ENCODE data around the gene POLR3A.

Gene POLR3A

DNA sequence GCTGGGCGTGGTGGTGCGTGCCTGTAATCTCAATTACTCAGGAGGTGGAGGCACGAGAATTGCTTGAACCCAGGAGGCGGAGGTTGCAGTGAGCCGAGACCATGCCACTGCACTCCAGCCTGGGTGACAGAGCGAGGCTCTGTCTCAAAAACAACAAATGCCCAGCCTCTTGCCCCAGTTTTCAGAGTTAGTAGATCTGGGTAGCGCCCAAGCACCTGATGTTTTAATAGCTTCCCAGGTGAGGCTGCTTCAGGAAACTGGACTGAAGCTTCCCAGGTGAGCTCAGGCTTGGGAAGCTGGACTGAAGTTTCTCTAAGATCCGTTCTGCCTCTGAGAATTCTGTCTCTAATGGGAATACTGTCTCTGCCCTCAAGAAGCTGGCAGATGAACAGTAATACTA, 16.5 kb upstream of the POLR3A start:
- H3K4me3 ChIP-seq (ENCODE audit: low read length): no peak overlapping the region
- TF ChIP-seq, protein P1, sequence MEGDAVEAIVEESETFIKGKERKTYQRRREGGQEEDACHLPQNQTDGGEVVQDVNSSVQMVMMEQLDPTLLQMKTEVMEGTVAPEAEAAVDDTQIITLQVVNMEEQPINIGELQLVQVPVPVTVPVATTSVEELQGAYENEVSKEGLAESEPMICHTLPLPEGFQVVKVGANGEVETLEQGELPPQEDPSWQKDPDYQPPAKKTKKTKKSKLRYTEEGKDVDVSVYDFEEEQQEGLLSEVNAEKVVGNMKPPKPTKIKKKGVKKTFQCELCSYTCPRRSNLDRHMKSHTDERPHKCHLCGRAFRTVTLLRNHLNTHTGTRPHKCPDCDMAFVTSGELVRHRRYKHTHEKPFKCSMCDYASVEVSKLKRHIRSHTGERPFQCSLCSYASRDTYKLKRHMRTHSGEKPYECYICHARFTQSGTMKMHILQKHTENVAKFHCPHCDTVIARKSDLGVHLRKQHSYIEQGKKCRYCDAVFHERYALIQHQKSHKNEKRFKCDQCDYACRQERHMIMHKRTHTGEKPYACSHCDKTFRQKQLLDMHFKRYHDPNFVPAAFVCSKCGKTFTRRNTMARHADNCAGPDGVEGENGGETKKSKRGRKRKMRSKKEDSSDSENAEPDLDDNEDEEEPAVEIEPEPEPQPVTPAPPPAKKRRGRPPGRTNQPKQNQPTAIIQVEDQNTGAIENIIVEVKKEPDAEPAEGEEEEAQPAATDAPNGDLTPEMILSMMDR (IDR thresholded peaks at IDR 0.05; ENCODE audit: insufficient read depth, low read depth, low read length, missing control alignments): no peak
- no peak for DNase-seq (ENCODE audit: low read depth)

DNA sequence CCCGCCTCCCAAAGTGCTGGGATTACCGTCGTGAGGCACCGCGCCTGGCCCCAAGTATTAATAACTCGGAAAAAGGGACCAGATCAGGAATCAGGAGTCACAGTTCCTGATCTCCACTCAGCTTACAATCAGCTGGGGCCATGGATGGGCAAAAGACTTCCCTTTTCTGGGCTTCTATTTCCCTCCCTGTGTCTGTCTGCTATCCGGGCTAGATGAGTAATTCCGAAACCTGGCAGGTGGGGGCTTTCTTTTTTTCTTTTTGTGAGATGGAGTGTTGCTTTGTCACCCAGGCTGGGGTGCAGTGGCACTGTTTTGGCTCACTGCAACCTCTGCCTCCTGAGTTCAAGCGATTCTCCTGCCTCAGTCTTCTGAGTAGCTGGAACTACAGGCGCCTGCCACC, 15.9 kb upstream of the POLR3A start:
- no peak for DNase-seq (ENCODE audit: low read depth)
- TF ChIP-seq, protein P1 (IDR thresholded peaks at IDR 0.05; ENCODE audit: insufficient read depth, low read depth, low read length, missing control alignments): no peak

DNA sequence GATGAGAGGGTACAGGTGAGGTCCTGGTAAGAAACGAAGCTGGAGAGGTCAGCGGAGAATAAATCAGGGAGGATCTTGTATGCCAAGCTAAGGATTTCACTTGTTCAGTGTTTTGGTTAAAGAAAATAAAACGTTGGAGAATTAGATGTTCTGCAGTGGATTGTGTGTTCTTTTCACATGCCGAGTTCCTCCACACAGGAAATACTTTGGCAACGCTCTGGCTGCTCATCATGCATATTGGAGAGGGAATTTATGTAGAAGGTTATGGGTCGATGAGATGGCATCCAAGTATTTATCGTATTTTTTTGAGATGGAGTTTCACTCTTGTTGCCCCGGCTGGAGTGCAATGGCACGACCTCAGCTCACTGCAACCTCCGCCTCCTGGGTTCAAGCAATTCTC, 15.4 kb upstream of the POLR3A start:
- DNase-seq (ENCODE audit: low read depth): no peak
- no peak overlapping the region for H3K4me3 ChIP-seq (ENCODE audit: low read length)
- TF ChIP-seq, protein P1 (IDR thresholded peaks at IDR 0.05; ENCODE audit: insufficient read depth, low read depth, low read length, missing control alignments): no peak

More for the DNA sequence above, 15.9 kb upstream of the POLR3A start:
- H3K4me3 ChIP-seq (ENCODE audit: low read length): no peak overlapping the region

DNA sequence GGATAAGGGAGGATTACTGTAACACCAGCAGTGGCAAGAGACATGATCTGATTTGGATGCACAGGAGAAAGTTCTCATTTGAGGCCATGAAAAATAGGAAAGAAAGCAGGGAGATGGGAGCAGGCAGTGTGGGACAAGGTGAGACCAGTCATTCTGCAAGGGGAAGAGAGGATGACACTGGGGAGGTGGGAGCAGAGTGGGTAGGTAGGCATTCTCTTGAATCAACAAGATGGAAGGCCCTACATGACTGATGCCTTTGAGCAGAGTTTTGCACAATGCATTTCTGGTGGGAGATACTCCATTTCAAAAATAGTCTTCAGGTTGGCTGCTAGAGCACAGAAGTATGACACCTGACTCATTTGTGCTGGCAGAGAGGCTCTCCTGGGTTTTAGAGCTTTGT, 14.9 kb upstream of the POLR3A start:
- DNase-seq (ENCODE audit: low read depth): no peak
- no peak overlapping the region for H3K4me3 ChIP-seq (ENCODE audit: low read length)
- TF ChIP-seq, protein P1 (IDR thresholded peaks at IDR 0.05; ENCODE audit: insufficient read depth, low read depth, low read length, missing control alignments): no peak

DNA sequence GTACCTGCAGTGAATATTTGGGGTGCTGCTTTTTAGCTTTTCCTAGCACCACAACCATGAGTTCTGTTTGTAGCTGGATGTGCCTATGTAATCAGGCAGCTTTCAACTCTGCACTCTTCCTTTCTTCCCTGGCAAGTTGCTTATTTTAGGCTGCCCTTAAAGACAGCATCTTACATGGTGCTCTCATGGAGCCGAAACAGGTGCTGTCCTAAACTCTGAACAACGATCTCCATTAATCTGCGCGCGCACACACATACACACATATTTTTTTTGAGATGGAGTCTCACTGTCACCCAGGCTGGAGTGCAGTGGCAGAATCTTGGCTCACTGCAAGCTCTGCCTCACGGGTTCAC, 13.4 kb upstream of the POLR3A start:
- DNase-seq (ENCODE audit: low read depth): no peak
- no peak overlapping the region for H3K4me3 ChIP-seq (ENCODE audit: low read length)
- TF ChIP-seq, protein P1 (IDR thresholded peaks at IDR 0.05; ENCODE audit: insufficient read depth, low read depth, low read length, missing control alignments): no peak

DNA sequence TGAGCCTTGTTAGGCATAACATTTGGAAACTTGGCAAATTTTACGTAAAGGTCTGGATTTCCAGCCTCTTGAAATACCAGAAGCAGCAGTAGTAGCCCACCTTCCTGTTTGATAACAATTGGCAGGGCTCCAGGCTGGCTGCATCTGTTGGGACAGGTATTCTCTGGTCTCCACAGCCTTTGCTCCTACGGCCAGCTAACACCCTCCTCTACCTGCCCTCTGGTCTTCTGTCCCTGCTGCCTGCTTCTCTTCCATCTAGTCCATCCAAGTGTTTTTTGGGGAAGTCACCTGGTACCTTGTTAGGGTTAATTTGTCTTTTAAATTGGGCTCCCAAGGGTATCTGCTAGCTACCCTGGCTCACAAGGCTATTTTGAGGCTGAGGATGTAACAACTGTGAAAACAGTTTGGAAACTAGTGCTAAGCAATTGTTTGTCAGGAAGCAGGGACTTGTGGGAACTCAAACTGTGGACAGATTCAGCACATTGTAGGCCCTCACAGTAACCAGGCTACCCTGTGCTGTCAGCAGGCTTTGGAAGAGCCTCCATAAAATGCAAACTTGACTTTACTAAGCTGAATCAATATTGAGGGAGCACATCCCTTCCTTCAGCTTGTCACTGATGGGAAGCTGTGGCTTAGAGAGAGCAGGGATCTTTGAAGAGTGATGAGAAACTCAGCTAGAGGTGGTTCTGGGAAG, 12.9 kb upstream of the POLR3A start:
- TF ChIP-seq, protein P1 (IDR thresholded peaks at IDR 0.05; ENCODE audit: insufficient read depth, low read depth, low read length, missing control alignments): no peak
- DNase-seq (ENCODE audit: low read depth): no peak
- no peak overlapping the region for H3K4me3 ChIP-seq (ENCODE audit: low read length)
